GM04504 (cell line): ENCODE measurements around the gene MAPK8IP1.

Experiments used
- DNase-seq: peaks from one replicate; pipeline ENCODE4 v3.0.0-alpha.2; 2012; ENCODE audit warnings: low read depth

Gene MAPK8IP1

GRCh38 chr11:45926536-45927331 lies 41.3 kb downstream of the MAPK8IP1 start:
- no peak for DNase-seq

GRCh38 chr11:45927332-45927683 lies 41.9 kb downstream of the MAPK8IP1 start:
- no peak for DNase-seq

DNA sequence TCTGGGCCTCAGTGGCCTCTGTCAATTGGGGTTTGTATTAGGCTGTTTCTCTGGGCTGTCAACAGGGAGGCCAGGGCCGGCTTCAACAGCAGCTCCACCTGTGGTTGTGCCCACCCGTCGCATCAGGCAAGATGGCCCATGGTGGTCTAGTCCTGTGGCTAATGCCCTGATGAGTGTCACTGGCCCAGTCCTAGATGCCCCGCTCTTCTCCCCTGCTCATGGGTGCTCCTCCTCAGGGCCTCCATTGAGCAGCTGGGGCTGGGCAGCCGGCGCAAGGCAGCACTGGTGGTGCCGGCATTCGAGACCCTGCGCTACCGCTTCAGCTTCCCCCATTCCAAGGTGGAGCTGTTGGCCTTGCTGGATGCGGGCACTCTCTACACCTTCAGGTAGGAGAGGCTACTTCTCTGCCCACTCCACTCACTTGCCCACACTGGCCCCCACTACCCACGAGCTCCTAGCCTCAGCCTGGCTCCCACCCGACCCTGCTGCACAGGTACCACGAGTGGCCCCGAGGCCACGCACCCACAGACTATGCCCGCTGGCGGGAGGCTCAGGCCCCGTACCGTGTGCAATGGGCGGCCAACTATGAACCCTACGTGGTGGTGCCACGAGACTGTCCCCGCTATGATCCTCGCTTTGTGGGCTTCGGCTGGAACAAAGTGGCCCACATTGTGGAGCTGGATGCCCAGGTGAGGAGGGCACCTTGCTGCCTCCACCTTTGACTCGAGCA lies 42.4 kb downstream of the MAPK8IP1 start:
- DNase-seq = no peak

GRCh38 chr11:45928535-45929215 lies 43.2 kb downstream of the MAPK8IP1 start:
- DNase-seq = no peak

DNA sequence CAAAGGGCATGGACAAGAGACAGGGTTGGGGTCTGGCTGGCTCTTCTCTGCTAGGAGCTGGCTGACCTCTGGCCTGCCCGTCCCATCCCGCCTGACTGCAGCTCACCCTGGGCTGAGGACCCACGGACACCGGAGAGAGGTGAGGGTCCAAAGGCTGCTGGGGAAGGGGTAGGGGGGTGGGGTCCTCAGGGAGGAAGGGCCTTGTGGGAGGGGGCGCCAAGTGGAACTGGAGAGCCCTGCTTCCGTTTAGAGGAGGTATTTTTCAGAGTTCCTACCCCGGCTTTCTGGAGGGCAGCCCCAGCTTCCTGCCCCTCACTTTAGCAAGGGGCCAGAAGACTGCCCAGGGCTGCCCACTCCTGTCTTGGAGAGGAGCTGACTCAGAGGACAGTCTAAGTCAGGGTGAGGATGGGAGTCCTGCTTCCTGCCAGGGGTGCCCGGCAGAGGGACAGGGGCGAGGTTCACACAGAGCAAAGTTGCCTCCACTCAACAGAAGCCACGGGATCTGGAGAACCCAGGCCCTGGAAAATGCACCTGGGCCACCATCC lies 44.1 kb downstream of the MAPK8IP1 start:
- DNase-seq = no peak

GRCh38 chr11:45930031-45930794 lies 44.8 kb downstream of the MAPK8IP1 start:
- no peak for DNase-seq

GRCh38 chr11:45930951-45931570 lies 45.6 kb downstream of the MAPK8IP1 start:
- DNase-seq = no peak

GRCh38 chr11:45931739-45932138 lies 46.3 kb downstream of the MAPK8IP1 start:
- DNase-seq = no peak

DNA sequence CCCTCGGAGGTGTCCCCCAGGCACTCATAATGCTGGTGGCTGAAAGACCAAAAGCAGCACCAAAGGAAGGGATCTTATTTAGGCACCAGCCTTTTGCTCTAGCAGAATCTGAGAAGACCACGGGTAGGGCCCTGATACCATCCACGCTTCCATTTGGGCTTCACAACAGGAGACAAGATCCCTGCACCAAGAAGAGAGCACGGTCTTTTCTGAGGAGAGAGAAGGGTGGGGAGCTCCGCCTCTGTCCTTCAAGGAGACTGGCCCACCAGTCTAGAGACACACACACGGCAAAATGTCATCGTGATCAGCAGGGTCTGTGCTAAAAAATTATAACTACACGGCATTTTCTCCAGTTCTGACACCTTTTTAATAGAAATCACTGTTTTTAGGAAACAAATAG lies 46.8 kb downstream of the MAPK8IP1 start:
- no peak for DNase-seq

DNA sequence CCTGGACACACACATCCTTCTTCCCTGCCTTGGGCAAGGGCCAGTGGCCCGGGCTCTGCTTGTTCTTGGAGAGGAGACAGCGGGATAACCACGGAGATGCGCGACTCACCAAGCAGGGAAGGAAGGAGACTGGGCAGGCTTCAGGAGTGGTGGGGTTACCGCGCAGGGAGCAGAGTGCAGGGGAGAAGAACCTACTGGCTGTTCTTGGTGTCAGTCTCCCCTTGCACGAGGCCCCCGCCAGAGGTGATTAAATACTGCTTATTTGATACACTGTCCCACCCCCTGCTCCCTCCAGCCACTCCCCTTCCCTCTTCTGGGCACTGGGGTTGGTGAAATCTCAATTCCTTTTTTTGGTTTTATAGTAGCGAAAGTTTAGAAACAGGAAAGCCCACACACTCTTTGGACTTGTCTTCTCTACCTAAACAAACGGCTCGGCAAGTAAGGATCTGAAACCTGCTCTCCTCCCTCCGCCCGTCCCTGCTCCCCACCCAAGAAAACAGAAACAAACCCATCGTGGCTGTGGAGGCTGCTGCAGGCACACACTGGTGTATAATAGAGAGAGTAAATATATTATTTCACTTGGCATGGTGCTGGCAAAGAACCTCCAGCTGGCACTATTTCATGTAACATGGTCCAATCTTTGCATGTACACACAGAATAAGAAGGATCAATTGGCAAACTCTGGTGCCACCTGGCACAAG lies 47.8 kb downstream of the MAPK8IP1 start:
- no peak for DNase-seq

DNA sequence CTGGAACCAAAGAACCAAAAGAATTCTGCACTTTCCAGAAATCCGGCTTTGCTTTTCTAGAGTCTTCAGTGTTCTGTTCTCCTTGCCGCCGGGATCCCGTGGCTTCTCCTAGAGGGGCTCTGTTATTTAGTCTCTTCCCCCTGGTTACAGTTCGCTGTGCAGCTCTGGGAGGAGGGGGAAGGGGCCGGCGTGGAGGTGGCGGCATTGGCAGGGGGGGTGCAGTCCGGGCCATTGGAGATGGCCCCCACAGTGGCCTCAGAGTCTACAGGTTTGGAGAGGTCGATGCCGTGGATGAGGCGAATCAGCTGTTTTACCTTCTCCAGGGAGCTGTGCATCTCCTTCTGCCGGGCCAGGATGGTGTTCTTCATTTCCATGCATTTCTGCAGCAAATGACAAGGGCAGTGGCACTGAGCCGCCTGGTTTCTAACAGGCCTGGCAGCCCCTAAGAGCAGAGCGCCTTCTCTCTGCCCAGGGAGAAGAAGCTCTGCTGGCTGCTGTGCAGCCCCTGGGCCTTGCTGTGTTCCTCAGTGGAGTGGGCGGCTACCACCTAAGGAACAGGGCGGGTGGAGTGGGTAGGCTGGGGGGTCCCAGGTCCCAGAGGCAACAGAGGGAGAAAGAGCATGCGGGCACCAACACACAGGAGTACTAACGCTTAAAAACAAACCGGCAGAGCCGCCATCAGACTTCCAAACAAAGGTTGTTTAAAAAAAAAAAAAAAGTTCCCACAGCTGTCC lies 48.6 kb downstream of the MAPK8IP1 start:
- DNase-seq = no peak

DNA sequence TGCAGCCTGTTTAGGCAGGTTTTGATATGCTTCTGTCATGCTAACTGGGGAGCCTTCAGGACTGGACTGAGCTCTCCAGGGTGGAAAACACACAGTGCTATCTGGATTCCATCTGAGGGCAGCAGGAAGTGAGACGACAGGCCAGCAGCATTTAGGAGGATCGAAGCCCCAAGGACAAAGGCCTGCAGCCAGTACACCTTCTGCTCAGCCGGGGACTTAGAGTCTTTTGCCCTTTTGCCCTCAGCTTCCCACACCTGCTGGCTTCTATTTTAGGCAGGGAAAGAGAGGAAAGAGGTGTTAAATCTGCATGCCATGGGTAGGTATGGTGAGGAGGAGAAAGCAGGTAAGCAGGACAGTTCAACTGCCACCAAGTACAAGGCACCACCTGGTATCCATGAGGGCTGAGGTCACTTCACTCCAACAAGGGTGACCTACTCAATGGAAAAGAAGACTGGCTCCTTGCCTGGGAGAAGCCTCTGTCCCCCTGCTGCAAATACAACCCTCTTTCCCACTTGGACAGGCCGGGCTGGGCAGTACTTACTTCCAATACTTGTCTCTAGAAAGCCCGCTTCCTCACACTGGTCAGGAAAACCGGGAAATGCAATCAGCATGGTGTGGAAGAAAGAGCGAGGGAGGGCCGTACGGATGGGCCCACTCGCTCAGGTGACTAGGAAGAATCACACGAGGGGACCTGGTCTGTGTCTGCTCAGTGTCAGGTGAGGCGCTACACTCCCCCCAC lies 49.3 kb downstream of the MAPK8IP1 start:
- DNase-seq = no peak

DNA sequence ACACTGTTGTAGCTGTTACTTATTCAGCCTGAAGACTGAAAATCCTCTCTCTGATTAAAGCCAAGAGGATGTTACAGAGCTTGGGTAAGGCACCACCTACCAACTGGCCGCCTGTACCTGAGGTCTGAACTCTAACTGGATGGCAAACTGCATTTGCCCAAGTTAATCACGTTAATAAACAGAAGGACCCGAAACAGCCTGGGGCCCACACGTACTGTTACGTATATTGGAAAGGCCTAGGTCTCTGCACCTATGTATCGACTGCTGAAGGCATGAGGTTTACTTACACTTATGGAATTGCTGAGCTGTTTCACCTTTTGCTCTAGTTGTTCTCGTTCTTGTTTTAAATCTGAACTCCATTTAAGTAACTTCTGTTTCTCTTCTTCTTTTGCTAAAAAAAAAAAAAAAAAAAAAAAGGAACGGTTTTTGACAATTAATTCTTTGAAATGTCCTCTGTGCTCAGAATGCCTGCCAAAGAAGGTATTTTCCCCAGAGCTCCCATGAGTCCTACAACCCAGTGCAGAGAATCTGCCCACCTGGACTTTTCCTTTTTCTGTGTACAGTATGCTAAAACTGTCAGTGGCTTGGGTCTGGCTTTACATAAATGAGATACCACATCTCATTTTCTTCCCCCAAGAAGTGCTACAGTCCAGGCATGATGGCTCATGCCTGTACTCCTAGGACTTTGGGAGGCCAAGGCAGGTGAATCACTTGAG lies 50.1 kb downstream of the MAPK8IP1 start:
- DNase-seq = no peak

- DNase-seq = no peak
Measured at GRCh38 chr11:45936511-45937054, 51.1 kb downstream of the MAPK8IP1 start.

DNA sequence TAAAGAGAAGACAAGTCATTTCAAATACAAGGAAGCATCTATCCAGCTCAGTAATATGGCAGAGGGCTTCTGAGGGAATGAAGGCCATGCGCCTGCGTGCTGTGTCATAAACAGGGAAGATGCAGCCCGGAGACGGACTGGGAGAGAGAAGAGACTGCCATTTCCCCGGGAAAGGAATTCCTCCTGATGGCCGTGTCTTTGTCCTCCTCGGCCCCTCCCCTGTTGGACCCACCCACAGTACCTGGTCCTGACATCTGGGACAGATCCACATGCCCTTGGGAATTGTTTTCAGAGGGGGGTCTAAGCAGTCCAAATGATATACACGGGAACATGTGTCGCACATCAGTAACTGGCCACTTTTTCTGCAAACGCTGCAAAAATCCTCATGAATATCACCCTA lies 52.5 kb downstream of the MAPK8IP1 start:
- DNase-seq = no peak

GRCh38 chr11:45939836-45940235 lies 54.4 kb downstream of the MAPK8IP1 start:
- no peak for DNase-seq

GRCh38 chr11:45941285-45941684 lies 55.8 kb downstream of the MAPK8IP1 start:
- no peak for DNase-seq

GRCh38 chr11:45942381-45942780 lies 56.9 kb downstream of the MAPK8IP1 start:
- no peak for DNase-seq
